Measurements from ENCODE around the gene LIMA1.
"Not testable (repeated sequence)": the region's sequence is repeated elsewhere in the genome, so short reads cannot be mapped to it uniquely, and the experiment has no call there.

DNA sequence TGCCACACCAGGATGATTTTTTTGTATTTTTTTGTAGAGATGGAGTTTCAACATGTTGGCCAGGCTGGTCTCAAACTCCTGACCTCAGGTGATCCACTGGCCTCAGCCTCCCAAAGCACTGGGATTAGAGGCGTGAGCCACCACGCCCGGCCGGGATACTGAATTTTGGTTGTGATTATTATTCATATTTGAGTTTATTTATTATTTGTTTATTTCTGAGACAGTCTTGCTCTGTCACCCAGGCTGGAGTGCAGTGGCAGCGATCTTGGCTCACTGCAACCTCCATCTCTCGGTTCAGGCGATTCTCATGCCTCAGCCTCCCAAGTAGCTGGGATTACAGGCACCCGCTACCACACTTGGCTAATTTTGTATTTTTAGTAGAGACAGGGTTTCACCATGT lies 30.7 kb upstream of the LIMA1 start:
- TF ChIP-seq, protein P1, sequence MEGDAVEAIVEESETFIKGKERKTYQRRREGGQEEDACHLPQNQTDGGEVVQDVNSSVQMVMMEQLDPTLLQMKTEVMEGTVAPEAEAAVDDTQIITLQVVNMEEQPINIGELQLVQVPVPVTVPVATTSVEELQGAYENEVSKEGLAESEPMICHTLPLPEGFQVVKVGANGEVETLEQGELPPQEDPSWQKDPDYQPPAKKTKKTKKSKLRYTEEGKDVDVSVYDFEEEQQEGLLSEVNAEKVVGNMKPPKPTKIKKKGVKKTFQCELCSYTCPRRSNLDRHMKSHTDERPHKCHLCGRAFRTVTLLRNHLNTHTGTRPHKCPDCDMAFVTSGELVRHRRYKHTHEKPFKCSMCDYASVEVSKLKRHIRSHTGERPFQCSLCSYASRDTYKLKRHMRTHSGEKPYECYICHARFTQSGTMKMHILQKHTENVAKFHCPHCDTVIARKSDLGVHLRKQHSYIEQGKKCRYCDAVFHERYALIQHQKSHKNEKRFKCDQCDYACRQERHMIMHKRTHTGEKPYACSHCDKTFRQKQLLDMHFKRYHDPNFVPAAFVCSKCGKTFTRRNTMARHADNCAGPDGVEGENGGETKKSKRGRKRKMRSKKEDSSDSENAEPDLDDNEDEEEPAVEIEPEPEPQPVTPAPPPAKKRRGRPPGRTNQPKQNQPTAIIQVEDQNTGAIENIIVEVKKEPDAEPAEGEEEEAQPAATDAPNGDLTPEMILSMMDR (IDR thresholded peaks at IDR 0.05), result not testable (repeated sequence)
- not testable (repeated sequence) for TF ChIP-seq POLR2A (IDR thresholded peaks at IDR 0.05)

All from lower leg skin (tissue), 3 donors.